Prostate gland (tissue), 2 donors: ENCODE data around the gene SLC25A44. TPM values are rescaled to one million over a fixed set of nuclear protein-coding genes. Genes with fewer than 3 reads are reported as not detected.

Source experiments
- DNase-seq: peaks from one replicate; pipeline ENCODE4 v3.0.0-alpha.2; 2019; ENCODE audit warnings: low spot score
- H3K27ac ChIP-seq, 2 donors: fragments of 200-600 bp; sonication (generic); 2 replicates each; pipeline ENCODE4 v1.5.1; 2017 to 2019
- H3K27me3 ChIP-seq: fragments of 200-600 bp; sonication (generic); replicated peaks from 2 replicates; pipeline ENCODE4 v1.5.1; 2019; ENCODE audit not compliant: insufficient read depth
- H3K36me3 ChIP-seq, 2 donors: fragments of 200-600 bp; sonication (generic); 1 replicate in 1 of 2; 2 replicates in 1 of 2; pipeline versions ENCODE4 v1.5.1 to v1.8.1; 2017 to 2019
- H3K4me1 ChIP-seq: fragments of 200-600 bp; sonication (generic); replicated peaks from 2 replicates; pipeline ENCODE4 v1.5.1; 2019
- H3K4me3 ChIP-seq, 2 donors: fragments of 200-600 bp; sonication (generic); 2 replicates each; pipeline ENCODE4 v1.5.1; 2017 to 2019
- H3K9me3 ChIP-seq: fragments of 200-600 bp; sonication (generic); 2 replicates; pipeline ENCODE4 v1.5.1; 2017
- POLR2A ChIP-seq: fragments of 450-650 bp; IDR thresholded peaks from one replicate; pipeline ENCODE4 v1.6.1; 2016; ENCODE audit warnings: antibody characterized with exemption, mild to moderate bottlenecking
- POLR2AphosphoS5 ChIP-seq: sonication (generic); formaldehyde crosslinking; IDR thresholded peaks from one replicate; pipeline ENCODE4 v1.6.1; 2017; ENCODE audit warnings: antibody characterized with exemption
- WGBS: methylation state at CpG from one replicate; pipeline ENCODE4 v1.1.5; 2018; 5-methylcytosine and 5-hydroxymethylcytosine counted together
- intact Hi-C: fragments of 100-400 bp; cut with DNase I; formaldehyde crosslinking; loops from one replicate; pipeline ENCODE4 v1.14.2; 2022
- total RNA-seq, 2 donors: library from RNA; depleted of rRNA; stranded (reverse); fragments of >200 nt; gene quantifications; one replicate each; pipeline ENCODE4 v1.1.0, GENCODE V29; 2016
- TF ChIP-seq, protein P1 (sequence below), 4 experiments: fragments of 200-600 bp in 2 of 4; fragments of 450-650 bp in 2 of 4; sonication (generic) in 2 of 4; IDR thresholded peaks; 1 replicate in 3 of 4; 2 replicates in 1 of 4; pipeline ENCODE4 v1.5.1; 2016 to 2019; ENCODE audit warnings: antibody characterized with exemption in 4 of 4, mild to moderate bottlenecking in 2 of 4, moderate library complexity in 2 of 4

The SLC25A44 gene
- total RNA-seq, 2 donors from 2014 or later, result 14.2 to 16.5 TPM

DNA sequence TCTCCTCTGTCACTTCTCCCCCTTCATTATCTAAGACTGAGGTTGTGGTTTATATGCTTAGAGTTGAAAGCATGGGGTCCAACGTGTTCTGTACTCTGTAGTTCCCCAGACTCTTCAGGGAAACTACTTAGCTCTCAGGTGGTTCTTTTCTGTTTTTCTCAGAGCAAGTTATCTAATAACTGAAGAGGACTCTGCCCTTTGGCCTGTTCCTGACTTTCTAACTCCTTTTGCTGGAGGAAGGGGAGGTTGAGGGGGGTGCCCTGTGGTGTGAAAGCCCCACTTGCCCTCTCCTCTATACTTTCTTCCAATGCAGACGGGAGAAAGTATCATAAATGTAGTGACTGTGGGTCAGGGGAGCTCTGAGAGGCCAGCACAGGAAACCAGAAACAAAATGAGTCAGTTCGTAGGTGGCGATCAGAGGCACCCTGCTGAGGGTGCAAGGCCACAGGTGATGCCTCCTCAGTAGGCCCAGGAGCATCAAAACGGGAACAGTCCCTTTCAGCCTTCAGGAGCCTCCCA, 5.0 kb downstream of the SLC25A44 start:
- H3K36me3 ChIP-seq, result no peaks in the 10 kb centered on the region
- no peak for DNase-seq
- no peaks in the 10 kb centered on the region for H3K27me3 ChIP-seq
- peaks cover 4% of the 10 kb centered on the region for H3K4me1 ChIP-seq
- intact Hi-C loops, result no loop called here
- H3K27ac ChIP-seq, result no peak overlapping the region
- 84% methylated on average over 5 of the region's 5 CpGs for WGBS
- no peak overlapping the region for H3K4me3 ChIP-seq
- TF ChIP-seq POLR2A, result no peak
- TF ChIP-seq, protein P1, sequence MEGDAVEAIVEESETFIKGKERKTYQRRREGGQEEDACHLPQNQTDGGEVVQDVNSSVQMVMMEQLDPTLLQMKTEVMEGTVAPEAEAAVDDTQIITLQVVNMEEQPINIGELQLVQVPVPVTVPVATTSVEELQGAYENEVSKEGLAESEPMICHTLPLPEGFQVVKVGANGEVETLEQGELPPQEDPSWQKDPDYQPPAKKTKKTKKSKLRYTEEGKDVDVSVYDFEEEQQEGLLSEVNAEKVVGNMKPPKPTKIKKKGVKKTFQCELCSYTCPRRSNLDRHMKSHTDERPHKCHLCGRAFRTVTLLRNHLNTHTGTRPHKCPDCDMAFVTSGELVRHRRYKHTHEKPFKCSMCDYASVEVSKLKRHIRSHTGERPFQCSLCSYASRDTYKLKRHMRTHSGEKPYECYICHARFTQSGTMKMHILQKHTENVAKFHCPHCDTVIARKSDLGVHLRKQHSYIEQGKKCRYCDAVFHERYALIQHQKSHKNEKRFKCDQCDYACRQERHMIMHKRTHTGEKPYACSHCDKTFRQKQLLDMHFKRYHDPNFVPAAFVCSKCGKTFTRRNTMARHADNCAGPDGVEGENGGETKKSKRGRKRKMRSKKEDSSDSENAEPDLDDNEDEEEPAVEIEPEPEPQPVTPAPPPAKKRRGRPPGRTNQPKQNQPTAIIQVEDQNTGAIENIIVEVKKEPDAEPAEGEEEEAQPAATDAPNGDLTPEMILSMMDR (IDR thresholded peaks at IDR 0.05), result no peak
- no peak for TF ChIP-seq POLR2AphosphoS5
- no peaks in the 10 kb centered on the region for H3K9me3 ChIP-seq

DNA sequence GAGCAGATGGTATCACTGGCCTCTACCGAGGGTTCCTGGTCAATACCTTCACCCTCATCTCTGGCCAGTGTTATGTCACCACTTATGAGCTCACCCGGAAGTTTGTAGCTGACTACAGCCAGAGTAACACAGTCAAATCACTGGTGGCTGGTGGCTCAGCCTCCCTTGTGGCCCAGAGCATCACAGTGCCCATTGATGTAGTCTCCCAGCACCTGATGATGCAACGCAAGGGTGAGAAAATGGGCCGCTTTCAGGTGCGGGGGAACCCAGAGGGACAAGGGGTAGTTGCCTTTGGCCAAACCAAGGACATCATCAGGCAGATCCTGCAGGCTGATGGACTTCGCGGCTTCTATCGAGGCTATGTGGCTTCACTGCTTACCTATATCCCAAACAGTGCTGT, 6.1 kb downstream of the SLC25A44 start:
- no peaks in the 10 kb centered on the region for H3K27me3 ChIP-seq
- H3K27ac ChIP-seq, result no peak overlapping the region
- H3K4me3 ChIP-seq, result no peak overlapping the region
- WGBS, result 91% methylated on average over 8 of the region's 8 CpGs
- H3K9me3 ChIP-seq, result no peaks in the 10 kb centered on the region
- DNase-seq, result no peak
- TF ChIP-seq POLR2AphosphoS5 (no peak), POLR2A (no peak)
- TF ChIP-seq, protein P1 (IDR thresholded peaks at IDR 0.05), result no peak
- intact Hi-C loops, result no loop called here
- no peaks in the 10 kb centered on the region for H3K36me3 ChIP-seq
- H3K4me1 ChIP-seq, result no peaks in the 10 kb centered on the region

DNA sequence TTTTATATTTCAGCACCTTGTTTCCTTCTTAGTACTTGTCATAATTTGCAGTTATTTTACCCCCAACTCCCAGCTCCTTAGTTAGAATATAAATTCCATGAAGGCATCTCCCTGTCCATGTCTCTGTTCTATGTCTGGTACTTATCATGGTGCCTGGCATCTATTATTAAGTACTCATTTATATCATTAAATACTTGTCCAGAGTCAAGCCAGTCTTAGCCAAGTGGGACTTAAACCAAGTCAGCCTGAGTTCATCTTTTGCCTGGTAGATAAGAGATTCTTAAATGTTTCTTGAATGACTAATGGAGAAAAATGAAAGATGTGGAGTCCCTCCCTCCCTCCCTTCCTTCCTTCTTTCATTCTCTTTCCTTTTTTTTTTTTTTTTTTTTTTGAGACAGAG, 9.4 kb downstream of the SLC25A44 start:
- Histone ChIP-seq H3K9me3 (no peaks in the 10 kb centered on the region), H3K4me3 (no peak overlapping the region), H3K27me3 (no peaks in the 10 kb centered on the region), H3K4me1 (no peaks in the 10 kb centered on the region), H3K27ac (no peak overlapping the region), H3K36me3 (no peaks in the 10 kb centered on the region)
- intact Hi-C loops, result no loop called here
- TF ChIP-seq, protein P1 (IDR thresholded peaks at IDR 0.05), result no peak
- TF ChIP-seq POLR2A (no peak), POLR2AphosphoS5 (no peak)
- DNase-seq, result no peak

DNA sequence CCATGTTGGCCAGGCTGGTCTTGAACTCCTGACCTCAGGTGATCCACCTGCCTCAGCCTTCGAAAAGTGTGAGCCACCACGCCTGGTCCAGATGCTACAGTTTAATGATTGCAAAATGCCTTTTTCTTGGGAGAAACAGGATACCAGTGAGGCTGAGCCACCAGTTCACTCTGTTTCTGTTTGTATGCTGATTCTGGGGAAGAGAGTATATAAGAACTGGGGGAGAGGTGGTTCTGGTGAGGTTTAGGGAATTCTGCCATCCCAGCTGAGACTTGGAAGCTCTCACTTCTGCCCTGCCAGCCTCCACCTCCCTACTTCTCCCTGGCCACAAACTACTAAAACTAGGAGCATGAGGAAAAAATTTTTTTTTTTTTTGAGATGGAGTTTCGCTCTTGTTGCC, 10.8 kb downstream of the SLC25A44 start:
- Histone ChIP-seq H3K36me3 (no peaks in the 10 kb centered on the region), H3K4me3 (no peak overlapping the region), H3K27ac (no peak overlapping the region), H3K4me1 (no peaks in the 10 kb centered on the region), H3K9me3 (no peaks in the 10 kb centered on the region), H3K27me3 (no peaks in the 10 kb centered on the region)
- no peak for DNase-seq
- TF ChIP-seq POLR2AphosphoS5, result no peak
- no peak for TF ChIP-seq POLR2A
- TF ChIP-seq, protein P1 (IDR thresholded peaks at IDR 0.05), result no peak
- intact Hi-C loops, result no loop called here
- WGBS, result 94% methylated on average over 3 of the region's 3 CpGs

DNA sequence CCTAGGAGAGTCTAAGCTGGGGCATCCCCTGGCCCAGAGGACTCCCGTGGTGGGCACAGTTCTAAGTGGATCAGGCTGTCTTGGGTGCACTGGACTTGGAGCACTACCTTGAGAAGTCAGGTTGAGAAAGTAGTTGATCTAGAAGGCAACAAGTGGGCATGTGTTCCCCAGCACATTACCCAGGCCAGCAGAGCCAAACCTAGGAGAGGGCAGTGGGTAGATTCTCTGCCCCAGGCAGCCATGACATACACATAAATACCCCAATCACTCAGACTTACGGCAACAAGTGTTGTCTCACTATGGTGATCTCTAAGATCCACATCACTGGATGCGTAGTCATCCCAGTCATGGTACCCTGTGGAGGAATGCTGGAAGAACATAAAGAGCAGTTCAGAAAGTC, 17.3 kb downstream of the SLC25A44 start:
- intact Hi-C loops, result loop anchor here (5.0 kb wide), 2 partner anchors 64 to 114 kb away; no protein-coding TSS in a partner anchor
- Histone ChIP-seq H3K9me3 (no peaks in the 10 kb centered on the region), H3K4me3 (no peak overlapping the region), H3K4me1 (peaks cover 10% of the 10 kb centered on the region), H3K36me3 (no peaks in the 10 kb centered on the region), H3K27ac (no peak overlapping the region), H3K27me3 (no peaks in the 10 kb centered on the region)
- 91% methylated on average over 3 of the region's 3 CpGs for WGBS
- TF ChIP-seq POLR2A, result no peak
- TF ChIP-seq, protein P1 (IDR thresholded peaks at IDR 0.05), result no peak
- no peak for TF ChIP-seq POLR2AphosphoS5
- no peak for DNase-seq
